ENCODE data around the gene DCC. TPM values are rescaled to one million over a fixed set of nuclear protein-coding genes. Genes with fewer than 3 reads are reported as not detected.

The DCC gene
- total and polyA plus RNA-seq, 2 donors (not counting 1 experiment from before 2014, with no cell fraction given) = not detected

DNA sequence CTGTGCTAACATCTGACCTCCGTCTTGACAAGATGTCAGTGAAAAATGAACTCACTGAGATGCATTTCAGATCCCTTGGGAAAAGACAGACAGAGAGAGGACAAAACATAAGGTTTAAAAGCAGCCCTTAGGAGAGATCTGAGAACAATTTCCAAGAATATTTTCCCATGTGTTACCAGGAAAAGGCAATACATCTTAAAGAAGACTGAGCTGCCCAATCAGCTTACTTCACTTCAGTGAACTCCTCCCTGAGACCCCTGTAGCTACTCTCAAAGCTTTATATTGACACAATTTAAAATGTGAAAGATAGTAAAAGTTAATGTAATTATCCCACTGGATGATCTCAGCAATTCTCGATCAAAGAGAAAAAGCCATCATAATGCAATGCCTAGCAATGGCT is 505.0 kb downstream of the DCC start:
- ATAC-seq (ENCODE audit: low read depth) (no peak), DNase-seq (no peak)
- WGBS (ENCODE audit: insufficient coverage) = 50% methylated on average over 1 of the region's 2 CpGs
- Histone ChIP-seq H3K36me3 (replicated peaks in 1 of 2; ENCODE audit: control extremely low read depth in 1 of 2, control insufficient read depth in 1 of 2, extremely low read depth in 1 of 2, insufficient read depth in 2 of 2, low read length in 1 of 2) (no peaks in the 10 kb centered on the region), H3K9ac (ENCODE audit: low read length) (no peak overlapping the region), H3K4me1 (ENCODE audit: control insufficient read depth in 2 of 2, insufficient read depth in 2 of 2, low read length in 2 of 2) (no peaks in the 10 kb centered on the region), H3K4me2 (replicated peaks; ENCODE audit: low read depth, low read length, poor library complexity, severe bottlenecking) (no peak overlapping the region), H2AFZ (ENCODE audit: insufficient read depth, low read depth, low read length, poor library complexity, severe bottlenecking) (no peak overlapping the region), H3K9me3 (ENCODE audit: control extremely low read depth in 1 of 3, control insufficient read depth in 2 of 3, insufficient read depth in 1 of 3, low read length in 2 of 3) (no peaks in the 10 kb centered on the region), H3K27ac (ENCODE audit: low read length in 2 of 2) (no peak overlapping the region), H4K20me1 (ENCODE audit: control insufficient read depth, insufficient read depth, low read length, poor library complexity, severe bottlenecking) (no peaks in the 10 kb centered on the region), H3K79me2 (ENCODE audit: control insufficient read depth, insufficient read depth, low read length) (no peaks in the 10 kb centered on the region), H3K4me3 (ENCODE audit: control extremely low read depth in 1 of 5, extremely low read depth in 1 of 5, insufficient read depth in 1 of 5, low read depth in 2 of 5, low read length in 4 of 5) (no peak overlapping the region), H3K27me3 (replicated peaks in 1 of 4; ENCODE audit: control extremely low read depth in 1 of 4, control insufficient read depth in 3 of 4, insufficient read depth in 4 of 4, low read length in 3 of 4) (no peaks in the 10 kb centered on the region)
- Mint-ChIP-seq H3K27me3 (no peaks in the 10 kb centered on the region), H3K4me3 (no peak overlapping the region), H3K9me3 (ENCODE audit: insufficient read depth) (no peaks in the 10 kb centered on the region), H3K27ac (no peak overlapping the region), H3K4me1 (no peaks in the 10 kb centered on the region)
- CTCF ChIA-PET = no interaction called here
- POLR2A ChIA-PET = no interaction called here
- intact Hi-C loops (cut with micrococcal nuclease) = no loop called here
- TF ChIP-seq EZH2 (IDR thresholded peaks at IDR 0.05; ENCODE audit: borderline replicate concordance, insufficient read depth, low read depth, low read length, poor library complexity, severe bottlenecking) = no peak
- TF ChIP-seq, protein P1, sequence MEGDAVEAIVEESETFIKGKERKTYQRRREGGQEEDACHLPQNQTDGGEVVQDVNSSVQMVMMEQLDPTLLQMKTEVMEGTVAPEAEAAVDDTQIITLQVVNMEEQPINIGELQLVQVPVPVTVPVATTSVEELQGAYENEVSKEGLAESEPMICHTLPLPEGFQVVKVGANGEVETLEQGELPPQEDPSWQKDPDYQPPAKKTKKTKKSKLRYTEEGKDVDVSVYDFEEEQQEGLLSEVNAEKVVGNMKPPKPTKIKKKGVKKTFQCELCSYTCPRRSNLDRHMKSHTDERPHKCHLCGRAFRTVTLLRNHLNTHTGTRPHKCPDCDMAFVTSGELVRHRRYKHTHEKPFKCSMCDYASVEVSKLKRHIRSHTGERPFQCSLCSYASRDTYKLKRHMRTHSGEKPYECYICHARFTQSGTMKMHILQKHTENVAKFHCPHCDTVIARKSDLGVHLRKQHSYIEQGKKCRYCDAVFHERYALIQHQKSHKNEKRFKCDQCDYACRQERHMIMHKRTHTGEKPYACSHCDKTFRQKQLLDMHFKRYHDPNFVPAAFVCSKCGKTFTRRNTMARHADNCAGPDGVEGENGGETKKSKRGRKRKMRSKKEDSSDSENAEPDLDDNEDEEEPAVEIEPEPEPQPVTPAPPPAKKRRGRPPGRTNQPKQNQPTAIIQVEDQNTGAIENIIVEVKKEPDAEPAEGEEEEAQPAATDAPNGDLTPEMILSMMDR (IDR thresholded peaks at IDR 0.05) = no peak

GRCh38 chr18:52850031-52850560 is 510.1 kb downstream of the DCC start:
- DNase-seq (no peak), ATAC-seq (ENCODE audit: low read depth) (no peak)
- H3K4me3 ChIP-seq (ENCODE audit: control extremely low read depth in 1 of 5, extremely low read depth in 1 of 5, insufficient read depth in 1 of 5, low read depth in 2 of 5, low read length in 4 of 5) = no peak overlapping the region
- no peaks in the 10 kb centered on the region for H3K9me3 Mint-ChIP-seq (ENCODE audit: insufficient read depth)
- no peaks in the 10 kb centered on the region for H3K79me2 ChIP-seq (ENCODE audit: control insufficient read depth, insufficient read depth, low read length)
- H3K4me2 ChIP-seq (replicated peaks; ENCODE audit: low read depth, low read length, poor library complexity, severe bottlenecking) = no peak overlapping the region
- no peaks in the 10 kb centered on the region for H3K4me1 Mint-ChIP-seq
- no peaks in the 10 kb centered on the region for H4K20me1 ChIP-seq (ENCODE audit: control insufficient read depth, insufficient read depth, low read length, poor library complexity, severe bottlenecking)
- TF ChIP-seq, protein P1 (IDR thresholded peaks at IDR 0.05) = no peak
- no peak for TF ChIP-seq EZH2 (IDR thresholded peaks at IDR 0.05; ENCODE audit: borderline replicate concordance, insufficient read depth, low read depth, low read length, poor library complexity, severe bottlenecking)
- 58% methylated on average over 2 of the region's 6 CpGs for WGBS (ENCODE audit: insufficient coverage)
- H3K9ac ChIP-seq (ENCODE audit: low read length) = no peak overlapping the region
- H3K27me3 Mint-ChIP-seq = no peaks in the 10 kb centered on the region
- H3K36me3 ChIP-seq (replicated peaks in 1 of 2; ENCODE audit: control extremely low read depth in 1 of 2, control insufficient read depth in 1 of 2, extremely low read depth in 1 of 2, insufficient read depth in 2 of 2, low read length in 1 of 2) = no peaks in the 10 kb centered on the region
- intact Hi-C loops (cut with micrococcal nuclease) = no loop called here
- POLR2A ChIA-PET = no interaction called here
- H3K4me1 ChIP-seq (ENCODE audit: control insufficient read depth in 2 of 2, insufficient read depth in 2 of 2, low read length in 2 of 2) = no peaks in the 10 kb centered on the region
- CTCF ChIA-PET = no interaction called here
- H3K27me3 ChIP-seq (replicated peaks in 1 of 4; ENCODE audit: control extremely low read depth in 1 of 4, control insufficient read depth in 3 of 4, insufficient read depth in 4 of 4, low read length in 3 of 4) = no peaks in the 10 kb centered on the region
- H3K27ac Mint-ChIP-seq = no peak overlapping the region
- H3K4me3 Mint-ChIP-seq = no peak overlapping the region
- no peaks in the 10 kb centered on the region for H3K9me3 ChIP-seq (ENCODE audit: control extremely low read depth in 1 of 3, control insufficient read depth in 2 of 3, insufficient read depth in 1 of 3, low read length in 2 of 3)
- H3K27ac ChIP-seq (ENCODE audit: low read length in 2 of 2) = no peak overlapping the region
- H2AFZ ChIP-seq (ENCODE audit: insufficient read depth, low read depth, low read length, poor library complexity, severe bottlenecking) = no peak overlapping the region

All from B cell (primary cell).